HG03066 (cell line): Measurements from ENCODE around the gene HOXC5.
A peak's percentile ranks its signal among the peaks of the same experiment; 100 is the strongest.

ENCODE experiments used
- ATAC-seq: cut with Tn5 transposase; IDR thresholded peaks from one replicate; pipeline ENCODE4 v1.9.1; 2021; ENCODE audit warnings: low read depth; ENCODE audit not compliant: unreplicated experiment

Gene HOXC5

DNA sequence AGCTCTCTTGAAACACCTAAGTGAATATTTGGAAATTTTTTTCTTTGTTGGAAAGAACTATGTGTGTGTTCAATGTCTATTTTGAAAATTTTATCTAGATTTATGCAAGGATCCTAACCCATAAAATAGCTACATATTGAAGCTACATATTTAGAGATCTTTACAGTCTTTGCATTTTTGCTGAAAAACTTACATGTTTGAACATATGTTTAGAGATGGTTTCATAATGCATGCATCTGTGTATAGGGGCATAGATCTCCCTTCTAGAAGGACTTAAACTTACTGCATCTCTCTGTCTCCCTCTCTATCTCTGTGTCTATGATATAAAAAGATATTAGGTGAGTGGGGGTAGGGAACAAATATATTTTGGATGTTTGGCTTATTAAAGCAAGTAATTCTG is 12.6 kb downstream of the HOXC5 start:
- ATAC-seq: no peak

DNA sequence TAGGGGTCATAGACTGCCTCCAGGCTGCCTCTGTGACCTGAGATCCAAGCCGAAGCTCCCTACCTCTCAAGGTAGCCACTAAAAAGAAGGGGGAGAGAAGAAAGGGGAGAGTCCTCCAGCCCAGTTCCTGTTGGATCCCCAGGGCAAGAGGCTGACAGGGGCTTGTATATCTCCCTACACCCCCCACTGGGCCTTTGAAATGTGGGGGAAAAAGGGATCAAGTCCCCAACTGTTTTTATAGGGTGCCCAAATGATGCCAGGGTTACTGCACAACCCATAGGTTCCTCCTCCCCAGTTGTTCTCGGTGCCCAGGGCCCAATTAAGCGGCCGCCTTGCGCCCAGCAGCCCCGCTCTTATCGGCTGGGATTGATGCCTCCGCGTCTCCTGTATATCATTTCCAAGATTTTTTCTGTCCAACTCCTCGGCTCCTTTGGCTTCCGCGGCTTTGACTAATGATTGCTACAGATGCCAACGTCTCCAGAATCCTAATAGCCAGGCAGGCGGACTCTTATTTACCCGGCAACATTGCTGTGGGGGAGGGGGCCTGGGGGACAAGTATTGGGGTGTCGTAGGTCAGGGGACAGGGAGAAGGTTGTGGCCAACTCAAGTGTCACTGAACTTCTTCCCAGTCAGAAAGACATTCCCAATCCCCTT is 13.1 kb downstream of the HOXC5 start:
- ATAC-seq: no peak

DNA sequence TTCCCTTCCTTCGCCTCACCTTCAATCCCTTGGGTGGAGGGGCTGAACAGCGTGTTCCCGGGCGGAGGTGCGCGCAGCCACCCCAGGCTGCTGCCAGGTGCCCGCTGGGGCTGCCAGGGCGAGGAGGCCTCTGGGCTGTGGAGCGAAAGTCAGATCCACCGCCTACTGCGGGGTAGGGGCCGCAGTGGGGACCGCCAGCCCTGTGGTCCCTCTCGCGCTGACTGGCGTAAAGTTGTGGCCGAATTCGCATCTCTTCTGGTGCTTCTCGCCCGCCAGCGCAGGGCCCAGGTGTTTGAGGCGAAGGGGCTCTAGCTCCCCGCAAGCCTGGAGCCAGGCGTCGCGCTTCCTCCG is 13.9 kb downstream of the HOXC5 start:
- ATAC-seq: no peak

DNA sequence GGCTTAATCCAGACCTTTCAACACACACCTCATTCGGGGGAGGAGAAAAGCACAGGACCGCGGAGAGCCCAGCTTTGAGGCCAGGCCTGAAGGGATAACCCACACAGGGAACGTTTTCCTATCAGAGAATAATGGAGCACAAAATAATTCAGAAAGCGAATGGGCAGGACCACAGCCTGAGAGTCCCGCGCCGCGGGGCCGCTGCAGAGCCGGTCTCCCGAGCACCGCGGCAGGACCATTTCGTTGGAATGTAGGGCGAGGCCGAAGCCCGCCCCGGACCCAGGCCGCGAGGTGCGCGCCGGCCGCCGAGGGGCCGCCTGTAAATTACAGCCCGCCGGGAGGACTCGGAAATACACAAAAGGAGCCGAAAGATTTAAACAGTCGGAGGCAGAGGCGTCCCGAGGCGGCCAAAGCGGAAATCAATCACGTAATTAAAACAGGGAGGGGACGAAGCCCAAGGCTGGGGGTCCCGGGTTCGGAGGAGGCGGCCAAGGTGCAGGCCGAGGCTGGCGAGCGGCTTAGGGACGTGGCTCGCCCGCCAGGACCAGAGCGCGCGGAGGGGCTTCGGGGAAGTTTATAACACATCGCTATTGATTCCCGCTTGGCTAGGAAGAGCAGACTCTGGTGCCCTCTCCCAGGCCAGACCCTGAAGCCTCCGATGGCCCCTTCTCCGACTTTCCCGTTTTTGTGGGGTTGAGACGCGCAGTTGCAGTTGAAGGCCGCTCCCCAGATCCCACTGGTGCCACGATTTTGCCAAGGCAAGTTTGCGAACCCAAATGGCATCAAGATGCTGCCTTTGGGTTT is 14.5 kb downstream of the HOXC5 start:
- no peak for ATAC-seq

DNA sequence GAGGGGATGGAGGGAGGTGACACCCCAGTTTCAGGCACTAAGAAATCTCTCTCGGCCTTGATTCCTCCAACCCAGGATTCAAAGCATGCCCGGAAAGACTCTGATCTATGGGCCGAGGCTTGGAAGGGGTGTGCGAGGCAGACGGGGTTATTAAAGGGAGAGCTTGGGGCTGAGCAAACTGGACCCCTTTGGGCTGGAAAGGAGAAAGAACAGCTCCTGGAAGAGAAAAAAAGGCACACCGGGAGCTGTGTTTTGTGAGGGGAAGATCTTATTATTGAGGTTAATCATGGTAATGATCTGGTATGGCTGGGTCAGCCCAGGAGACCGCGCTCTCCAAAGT is 15.1 kb downstream of the HOXC5 start:
- no peak for ATAC-seq

DNA sequence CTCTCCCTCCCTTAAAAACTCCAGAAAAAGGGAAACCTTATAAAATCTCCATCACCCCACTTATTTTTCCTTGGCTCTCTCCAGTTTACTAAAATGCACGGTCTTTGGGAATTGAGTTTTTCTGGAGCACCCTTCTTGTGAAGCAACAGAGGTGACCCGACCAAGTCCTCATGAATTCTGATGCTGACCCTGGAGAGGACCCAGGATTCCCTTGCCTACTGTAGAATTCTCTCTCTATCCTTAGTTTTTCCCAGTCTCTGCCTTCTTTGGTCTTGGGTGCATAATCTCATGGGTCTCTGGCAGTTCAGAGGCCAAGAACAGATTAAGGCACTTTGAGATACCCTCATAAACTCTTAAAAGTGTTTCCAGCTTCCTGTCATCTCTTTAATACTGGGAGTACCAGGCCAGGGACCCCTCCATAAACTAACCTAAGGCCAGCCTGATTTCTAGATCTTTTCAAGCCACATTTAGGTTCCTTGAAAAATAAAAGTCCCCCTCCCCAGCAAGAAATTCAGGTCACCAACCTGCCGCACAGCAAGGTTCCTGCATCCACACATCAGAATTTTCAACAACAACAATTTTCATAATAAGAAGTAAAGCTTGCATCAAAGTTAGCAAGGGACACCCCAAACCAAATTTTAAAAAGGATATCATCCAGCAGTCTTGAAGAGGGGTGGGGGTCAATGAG is 15.7 kb downstream of the HOXC5 start:
- ATAC-seq: no peak

DNA sequence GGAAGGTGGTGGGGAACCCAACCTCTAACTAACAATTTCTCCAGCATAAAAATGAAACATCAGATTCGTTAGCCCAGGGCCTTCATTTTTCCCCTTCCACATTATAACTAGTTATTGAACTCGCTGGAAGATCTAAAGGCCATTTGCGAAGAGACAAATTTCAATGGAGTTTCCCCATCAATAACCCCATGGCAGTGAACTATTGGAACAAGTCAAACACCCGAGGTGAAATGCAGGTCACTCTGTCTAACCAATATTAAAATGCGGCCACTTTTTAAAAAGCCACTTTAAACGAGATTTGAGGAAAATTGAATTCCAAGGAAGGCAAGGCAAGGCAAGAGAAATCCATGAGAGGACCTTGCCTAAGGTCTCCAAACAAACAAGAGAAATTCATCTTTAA is 16.3 kb downstream of the HOXC5 start:
- ATAC-seq: no peak

DNA sequence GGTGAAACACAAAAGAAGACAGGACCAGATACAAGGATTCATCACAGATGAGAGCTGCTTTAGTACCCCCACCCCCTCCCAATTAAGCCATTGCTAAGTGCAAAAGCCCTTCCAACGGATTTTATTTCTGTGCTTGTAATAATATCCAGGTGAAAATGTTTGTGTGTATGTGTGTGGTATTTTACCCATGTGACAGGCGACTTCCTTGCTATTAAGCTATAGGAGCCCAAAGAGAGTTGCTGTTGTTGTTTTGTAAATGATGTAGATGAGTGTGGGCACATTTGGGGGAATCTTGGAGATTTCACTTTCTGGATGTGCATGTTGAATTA is 17.6 kb downstream of the HOXC5 start:
- no peak for ATAC-seq

DNA sequence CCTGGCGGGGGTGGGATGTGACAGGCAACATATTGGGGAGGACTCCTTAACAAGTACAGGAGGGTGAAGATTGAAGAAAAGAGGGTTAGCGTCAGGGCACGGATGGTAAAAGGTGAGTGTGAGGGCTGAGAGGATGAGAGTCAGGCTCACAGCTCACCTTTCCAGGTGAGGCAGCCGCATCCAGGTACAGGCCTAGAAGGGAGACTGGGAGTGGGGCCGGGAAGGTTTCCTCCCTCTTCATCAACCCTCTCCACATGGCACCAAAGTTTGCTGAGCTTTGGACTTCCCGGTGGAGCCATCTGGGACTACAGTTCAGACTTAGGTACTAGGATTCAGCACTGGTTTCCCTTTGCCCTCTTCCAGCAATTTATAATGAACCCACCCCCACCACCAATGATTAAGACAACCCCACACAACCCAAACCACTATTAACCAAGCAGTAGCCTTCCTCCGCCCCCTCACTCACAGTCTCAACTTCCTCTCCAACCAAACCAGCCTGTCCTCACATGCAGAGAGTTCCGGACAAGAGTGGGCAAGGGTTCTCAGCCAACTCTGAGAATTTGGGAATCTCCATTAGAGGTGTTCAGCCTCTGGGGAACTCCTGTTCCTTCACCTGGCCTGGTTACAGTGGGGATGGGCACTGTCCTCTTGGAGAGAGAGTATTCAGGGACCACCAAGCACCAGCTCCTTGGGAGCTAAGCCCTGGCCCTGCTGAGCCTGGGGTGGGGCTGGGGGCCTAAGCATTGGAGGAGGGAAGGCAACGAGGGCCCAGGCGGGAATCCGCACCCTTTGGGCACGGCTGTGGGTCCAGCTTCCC is 18.4 kb downstream of the HOXC5 start:
- ATAC-seq: no peak

DNA sequence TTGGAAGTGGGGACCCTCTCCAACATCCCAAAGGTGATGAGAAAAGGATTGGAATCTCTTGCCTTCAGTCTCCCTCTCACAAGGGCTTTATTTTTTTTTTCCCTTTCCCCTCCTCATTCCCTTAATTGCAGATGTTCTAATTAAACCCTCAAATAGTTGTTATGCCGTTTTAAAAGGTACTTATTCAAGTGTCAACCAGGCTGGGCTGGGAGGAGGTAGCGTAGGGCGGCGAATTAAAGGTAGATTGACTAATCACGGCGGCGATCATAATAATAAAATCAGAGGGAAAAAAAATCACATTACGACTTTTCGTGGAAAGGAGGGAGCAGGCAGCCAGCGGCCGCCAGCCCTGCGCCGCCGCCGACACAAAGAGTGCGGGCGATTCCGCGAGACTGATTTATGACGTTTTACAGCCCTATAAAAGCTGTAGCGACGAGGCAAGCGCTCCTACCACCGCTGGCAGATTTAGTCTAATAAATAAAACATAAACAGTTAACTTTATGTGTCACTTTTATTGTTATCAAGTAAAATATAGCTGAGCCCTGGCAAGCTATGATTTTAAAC is 19.1 kb downstream of the HOXC5 start:
- no peak for ATAC-seq

DNA sequence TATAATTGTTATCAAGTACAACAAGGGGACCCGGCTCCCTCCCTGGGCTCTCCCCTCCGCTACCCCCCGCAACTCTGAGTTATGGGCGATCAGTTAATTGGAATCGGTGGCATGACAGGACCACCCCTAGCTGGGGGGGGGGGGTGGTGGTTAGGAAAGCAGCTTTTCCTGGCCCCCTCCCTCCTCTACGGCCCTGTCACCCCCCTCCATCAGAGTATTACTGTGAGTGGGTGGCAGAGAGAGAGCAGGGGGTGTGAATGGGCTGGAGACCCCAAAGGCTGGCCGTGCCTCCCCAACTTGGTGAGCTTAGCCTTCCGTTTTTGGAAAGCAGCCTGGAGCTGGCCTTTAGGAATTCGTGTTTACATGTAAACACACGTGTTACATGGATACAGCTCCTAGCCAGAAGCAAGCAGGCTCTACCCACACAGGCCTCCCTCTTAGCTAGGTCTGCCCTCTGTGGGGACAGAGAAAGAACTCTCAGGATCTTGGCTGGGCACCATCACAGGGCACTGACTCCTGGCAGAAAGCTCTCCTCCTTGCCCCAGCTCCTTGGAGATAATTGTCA is 19.7 kb downstream of the HOXC5 start:
- ATAC-seq: no peak

DNA sequence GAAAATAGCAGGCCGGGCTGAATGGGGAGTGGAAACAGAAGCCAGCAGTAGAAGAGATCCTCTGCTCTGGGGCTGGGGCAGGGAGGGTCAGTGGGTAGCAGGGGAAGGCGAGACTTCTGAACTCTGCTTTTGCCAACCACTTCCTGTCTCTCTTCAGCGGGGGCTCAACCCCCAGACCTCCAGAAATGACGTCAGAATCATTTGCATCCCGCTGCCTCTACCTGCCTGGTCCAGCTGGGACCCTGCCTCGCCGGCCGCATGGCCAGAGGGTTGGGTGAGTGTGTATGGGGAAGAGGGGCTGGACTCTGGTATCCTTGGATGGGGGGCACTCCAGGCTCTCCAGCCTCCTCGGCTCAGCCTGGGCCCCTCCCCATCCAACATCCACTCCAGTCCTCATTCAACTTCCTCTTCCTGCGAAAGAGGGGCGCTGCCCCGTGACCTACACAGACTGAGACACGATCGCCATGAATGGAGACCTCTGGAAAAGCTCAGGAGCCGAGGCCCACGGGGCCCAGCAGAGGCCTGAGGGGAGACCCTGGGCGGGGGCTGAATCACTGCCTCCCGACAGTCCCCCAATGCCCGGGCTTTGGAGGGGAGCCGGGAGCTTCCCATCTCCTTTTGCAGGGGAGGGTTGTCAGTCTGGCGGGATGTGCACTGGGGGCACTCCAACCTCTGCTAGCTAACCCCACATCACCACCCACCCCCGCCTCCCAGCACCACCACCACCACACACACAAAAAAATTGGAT is 20.3 kb downstream of the HOXC5 start:
- peak; percentile 78 for ATAC-seq

DNA sequence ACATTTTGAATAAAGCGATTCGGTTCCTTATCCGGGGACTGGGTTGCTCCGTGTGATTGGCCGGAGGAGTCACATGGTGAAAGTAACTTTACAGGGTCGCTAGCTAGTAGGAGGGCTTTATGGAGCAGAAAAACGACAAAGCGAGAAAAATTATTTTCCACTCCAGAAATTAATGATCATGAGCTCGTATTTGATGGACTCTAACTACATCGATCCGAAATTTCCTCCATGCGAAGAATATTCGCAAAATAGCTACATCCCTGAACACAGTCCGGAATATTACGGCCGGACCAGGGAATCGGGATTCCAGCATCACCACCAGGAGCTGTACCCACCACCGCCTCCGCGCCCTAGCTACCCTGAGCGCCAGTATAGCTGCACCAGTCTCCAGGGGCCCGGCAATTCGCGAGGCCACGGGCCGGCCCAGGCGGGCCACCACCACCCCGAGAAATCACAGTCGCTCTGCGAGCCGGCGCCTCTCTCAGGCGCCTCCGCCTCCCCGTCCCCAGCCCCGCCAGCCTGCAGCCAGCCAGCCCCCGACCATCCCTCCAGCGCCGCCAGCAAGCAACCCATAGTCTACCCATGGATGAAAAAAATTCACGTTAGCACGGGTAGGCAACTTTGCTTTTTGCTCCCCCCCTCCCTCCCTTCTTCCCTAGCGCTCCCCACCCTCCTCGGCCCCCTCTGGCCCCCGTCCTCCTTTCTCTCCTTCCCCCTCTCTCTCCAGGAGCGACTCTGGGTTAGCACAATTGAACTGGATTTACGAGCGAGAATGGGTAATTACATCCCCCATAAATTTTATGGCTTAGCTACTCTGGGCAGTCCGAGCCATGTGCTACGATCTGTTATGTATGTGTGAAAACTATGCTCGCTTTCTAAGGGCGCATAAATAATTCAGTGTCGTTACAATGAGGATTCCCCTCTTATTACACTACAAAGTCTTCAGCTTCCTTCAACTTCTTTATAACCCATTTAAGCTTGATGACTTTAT is 21.2 kb downstream of the HOXC5 start, which contains the start of gene HOXC4:
Gene HOXC4 (plus strand): TSS at position 85 of the 991 bp plus-strand sequence. CDS start 88 bp downstream, at position 173.
- ATAC-seq: peak; percentile 51

DNA sequence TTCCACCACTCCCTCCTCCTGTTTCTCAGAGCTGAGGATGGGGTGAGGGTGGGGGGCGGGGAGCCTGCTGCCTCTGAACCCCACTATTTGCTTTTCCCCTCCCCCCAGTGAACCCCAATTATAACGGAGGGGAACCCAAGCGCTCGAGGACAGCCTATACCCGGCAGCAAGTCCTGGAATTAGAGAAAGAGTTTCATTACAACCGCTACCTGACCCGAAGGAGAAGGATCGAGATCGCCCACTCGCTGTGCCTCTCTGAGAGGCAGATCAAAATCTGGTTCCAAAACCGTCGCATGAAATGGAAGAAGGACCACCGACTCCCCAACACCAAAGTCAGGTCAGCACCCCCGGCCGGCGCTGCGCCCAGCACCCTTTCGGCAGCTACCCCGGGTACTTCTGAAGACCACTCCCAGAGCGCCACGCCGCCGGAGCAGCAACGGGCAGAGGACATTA is 21.9 kb downstream of the HOXC5 start:
- no peak for ATAC-seq

DNA sequence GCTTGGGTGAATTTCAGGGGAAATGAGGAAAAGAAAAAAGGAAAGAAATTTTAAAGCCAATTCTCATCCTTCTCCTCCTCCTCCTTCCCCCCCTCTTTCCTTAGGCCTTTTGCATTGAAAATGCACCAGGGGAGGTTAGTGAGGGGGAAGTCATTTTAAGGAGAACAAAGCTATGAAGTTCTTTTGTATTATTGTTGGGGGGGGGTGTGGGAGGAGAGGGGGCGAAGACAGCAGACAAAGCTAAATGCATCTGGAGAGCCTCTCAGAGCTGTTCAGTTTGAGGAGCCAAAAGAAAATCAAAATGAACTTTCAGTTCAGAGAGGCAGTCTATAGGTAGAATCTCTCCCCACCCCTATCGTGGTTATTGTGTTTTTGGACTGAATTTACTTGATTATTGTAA is 22.7 kb downstream of the HOXC5 start:
- no peak for ATAC-seq

DNA sequence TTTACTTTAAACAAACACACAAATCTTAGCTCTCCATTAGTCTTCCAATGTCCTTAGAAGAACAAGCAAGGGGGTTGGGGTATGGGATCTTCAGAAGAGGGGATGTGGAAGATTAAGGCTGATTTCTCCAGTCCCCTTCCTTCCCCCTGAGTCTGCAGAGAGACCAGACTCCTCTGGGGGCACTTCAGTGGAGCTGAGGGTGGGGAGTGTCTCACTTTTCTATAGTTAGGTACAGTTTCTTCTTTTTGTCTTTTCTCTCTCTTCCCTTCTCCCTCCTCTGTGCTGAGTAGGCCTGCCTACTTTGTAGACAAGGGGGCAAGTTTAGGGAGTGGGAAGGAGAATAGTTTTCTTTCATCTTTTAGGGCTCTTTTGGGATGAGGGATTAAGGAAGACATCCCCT is 23.3 kb downstream of the HOXC5 start:
- no peak for ATAC-seq

DNA sequence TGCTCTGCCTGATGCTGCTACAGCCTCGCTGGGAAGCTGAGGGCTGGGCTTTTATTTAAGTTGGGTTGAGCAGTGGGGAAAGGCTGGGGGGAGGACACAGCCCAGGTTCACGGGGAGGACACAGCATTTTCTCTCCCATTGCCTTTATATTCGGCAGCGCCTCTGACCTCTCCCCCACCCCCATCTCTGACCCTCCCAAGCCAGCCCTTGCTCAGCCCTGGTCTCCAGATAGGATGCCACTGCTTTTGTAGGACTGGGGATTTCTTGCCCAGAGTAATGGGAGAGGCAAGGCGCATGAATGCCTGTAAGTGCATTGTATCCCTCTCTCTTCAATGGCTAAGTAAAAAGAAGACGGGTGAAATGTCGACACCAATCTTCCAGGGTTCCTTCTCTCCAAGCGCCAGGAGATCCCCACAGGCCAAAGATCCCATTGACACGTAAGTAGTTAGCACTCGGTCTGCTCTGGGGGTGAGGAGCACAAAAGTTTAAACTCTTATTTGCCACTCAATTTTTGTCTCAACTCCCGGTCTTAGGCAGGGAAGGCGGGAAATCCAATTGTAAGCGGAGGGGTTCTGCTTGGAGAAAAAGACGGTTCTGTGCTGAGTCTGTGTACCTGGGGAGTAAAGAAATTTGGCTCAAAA is 25.4 kb downstream of the HOXC5 start:
- ATAC-seq: no peak

DNA sequence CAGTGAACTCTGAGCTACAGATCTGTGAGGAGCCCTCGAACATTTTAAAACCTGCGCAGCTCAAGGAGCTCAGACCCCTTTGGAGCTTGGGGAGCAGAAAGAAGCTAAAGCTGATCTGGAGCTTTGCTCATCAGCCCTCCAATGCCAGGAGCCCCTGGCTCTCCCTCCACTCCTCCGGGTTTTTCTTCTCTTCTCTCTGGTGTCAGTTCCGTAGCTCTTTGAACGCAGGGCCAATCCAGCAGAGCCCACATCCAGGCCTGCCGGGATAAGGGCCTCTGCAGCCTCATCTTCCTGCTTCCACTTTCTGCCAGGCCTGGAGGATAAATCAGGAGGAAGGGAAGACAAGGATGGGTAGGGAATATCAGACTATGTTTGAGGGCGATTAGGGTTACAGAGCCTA is 26.8 kb downstream of the HOXC5 start:
- no peak for ATAC-seq
